Lower lobe of right lung (tissue), 2 donors: ENCODE data around the gene KCNQ5. TPM values are rescaled to one million over a fixed set of nuclear protein-coding genes. Genes with fewer than 3 reads are reported as not detected.

ENCODE experiments used
- ATAC-seq, 2 donors: fragments of 200-7000 bp; cut with Tn5 transposase; one replicate each; pipeline ENCODE4 v1.9.1; 2020 to 2022; ENCODE audit warnings: mild to moderate bottlenecking in 2 of 2, moderate library complexity in 2 of 2
- DNase-seq: peaks from one replicate; pipeline ENCODE4 v3.0.0-alpha.2; 2020
- H3K27ac ChIP-seq: fragments of 200-600 bp; one replicate; pipeline ENCODE4 v1.8.0; 2022
- H3K27me3 ChIP-seq: fragments of 200-600 bp; one replicate; pipeline ENCODE4 v1.8.0; 2022; ENCODE audit warnings: low read depth
- H3K36me3 ChIP-seq: fragments of 200-600 bp; one replicate; pipeline ENCODE4 v1.8.0; 2022; ENCODE audit warnings: mild to moderate bottlenecking
- H3K4me1 ChIP-seq: fragments of 200-600 bp; one replicate; pipeline ENCODE4 v1.8.0; 2022
- H3K4me3 ChIP-seq: fragments of 200-600 bp; one replicate; pipeline ENCODE4 v1.8.0; 2022; ENCODE audit warnings: mild to moderate bottlenecking
- H3K9me3 ChIP-seq: fragments of 200-600 bp; one replicate; pipeline ENCODE4 v1.8.0; 2022
- CTCF ChIP-seq: fragments of 200-600 bp; IDR thresholded peaks from one replicate; pipeline ENCODE4 v1.8.0; 2022; ENCODE audit warnings: antibody characterized with exemption, mild to moderate bottlenecking
- intact Hi-C: fragments of 100-400 bp; cut with DNase I; formaldehyde crosslinking; loops from one replicate; pipeline ENCODE4 v1.11.0; 2022
- total RNA-seq: library from RNA; stranded (reverse); fragmentation: NEBNext Ultra II Directional; extraction: Animal tissue kit (Norgen Biotek cat#: 25700); gene quantifications from one replicate; pipeline ENCODE4 v1.2.1, GENCODE V29; 2021
- donor health status: DM: no; HTN: yes; CAD: no; lungs with severe emphysema.

Gene KCNQ5
- total RNA-seq, 1 donor from 2014 or later, result 0.35 TPM

GRCh38 chr6:73030791-73031782, 409.2 kb downstream of the KCNQ5 start:
- intact Hi-C loops, result no loop called here
- Histone ChIP-seq H3K27me3 (no peaks in the 10 kb centered on the region), H3K4me3 (no peak overlapping the region), H3K36me3 (no peaks in the 10 kb centered on the region), H3K27ac (no peak overlapping the region), H3K4me1 (no peaks in the 10 kb centered on the region), H3K9me3 (no peaks in the 10 kb centered on the region)
- ATAC-seq (no peak), DNase-seq (no peak)
- no peak for TF ChIP-seq CTCF

DNA sequence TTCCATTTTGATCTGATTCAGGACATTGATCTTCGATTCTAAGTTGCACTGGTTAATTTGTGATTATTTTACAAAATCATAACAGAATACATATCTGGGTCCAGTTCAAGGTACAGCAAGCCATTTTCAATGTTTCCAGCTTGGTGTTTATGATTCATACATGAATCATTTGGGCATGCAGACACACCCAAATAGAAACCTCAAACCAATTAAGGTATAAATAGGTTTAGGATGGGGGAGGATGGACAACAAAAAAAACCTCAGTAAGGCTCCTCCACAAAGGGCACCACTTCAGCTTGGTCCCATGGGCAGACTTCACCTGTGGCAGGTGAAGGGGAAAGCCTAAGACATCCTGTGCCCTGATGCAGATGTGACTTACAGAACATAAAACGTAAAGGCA, 410.7 kb downstream of the KCNQ5 start:
- H3K4me3 ChIP-seq, result no peak overlapping the region
- no peaks in the 10 kb centered on the region for H3K9me3 ChIP-seq
- H3K27me3 ChIP-seq, result no peaks in the 10 kb centered on the region
- no peaks in the 10 kb centered on the region for H3K4me1 ChIP-seq
- ATAC-seq (no peak), DNase-seq (no peak)
- H3K27ac ChIP-seq, result no peak overlapping the region
- no peak for TF ChIP-seq CTCF
- intact Hi-C loops, result no loop called here
- no peaks in the 10 kb centered on the region for H3K36me3 ChIP-seq

DNA sequence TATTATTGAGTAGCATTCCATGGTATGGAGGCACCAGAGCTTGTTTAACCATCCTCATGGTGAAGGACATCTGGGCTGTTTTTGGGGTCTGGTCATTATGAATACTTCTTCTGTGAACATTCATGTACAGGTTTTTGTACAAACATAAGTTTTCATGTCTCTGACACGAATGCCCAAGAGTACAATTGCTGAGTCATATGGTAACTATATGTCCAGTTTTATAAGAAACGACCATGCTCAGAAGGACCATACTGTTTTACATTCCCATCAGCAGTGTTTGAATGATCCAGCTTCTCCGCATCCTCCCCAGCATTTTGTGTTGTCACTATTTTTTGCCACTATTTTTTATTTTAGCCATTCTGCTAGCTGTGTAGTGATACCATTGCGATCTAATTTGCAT, 414.8 kb downstream of the KCNQ5 start:
- Histone ChIP-seq H3K4me1 (no peaks in the 10 kb centered on the region), H3K36me3 (no peaks in the 10 kb centered on the region), H3K9me3 (no peaks in the 10 kb centered on the region), H3K4me3 (no peak overlapping the region), H3K27ac (no peak overlapping the region), H3K27me3 (no peaks in the 10 kb centered on the region)
- intact Hi-C loops, result no loop called here
- ATAC-seq (no peak), DNase-seq (no peak)
- no peak for TF ChIP-seq CTCF

DNA sequence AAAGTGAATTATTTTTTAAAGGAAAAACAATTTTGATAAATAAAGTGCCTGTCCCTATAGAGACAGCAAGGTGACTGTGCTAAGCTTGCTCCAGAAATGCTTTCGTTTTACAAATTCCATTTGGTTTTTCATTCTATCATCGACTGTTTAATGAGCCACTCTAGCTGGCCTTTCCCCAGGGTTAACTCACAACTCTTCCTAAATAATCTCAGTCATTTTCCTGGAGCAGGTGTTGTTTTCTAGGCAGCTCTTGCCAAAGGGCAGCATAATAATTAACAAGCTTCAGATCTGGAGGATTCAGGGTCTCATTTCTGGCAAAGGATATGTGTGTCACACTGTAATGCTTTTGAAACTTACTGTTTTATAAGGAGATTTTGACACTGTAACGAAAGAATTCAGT, 419.2 kb downstream of the KCNQ5 start:
- H3K9me3 ChIP-seq, result no peaks in the 10 kb centered on the region
- DNase-seq (no peak), ATAC-seq (no peak)
- no peak for TF ChIP-seq CTCF
- intact Hi-C loops, result no loop called here
- H3K27ac ChIP-seq, result no peak overlapping the region
- H3K4me1 ChIP-seq, result no peaks in the 10 kb centered on the region
- H3K36me3 ChIP-seq, result no peaks in the 10 kb centered on the region
- no peak overlapping the region for H3K4me3 ChIP-seq
- no peaks in the 10 kb centered on the region for H3K27me3 ChIP-seq

GRCh38 chr6:73042892-73043291, 421.0 kb downstream of the KCNQ5 start:
- Histone ChIP-seq H3K4me1 (no peaks in the 10 kb centered on the region), H3K27ac (no peak overlapping the region), H3K36me3 (no peaks in the 10 kb centered on the region), H3K4me3 (no peak overlapping the region), H3K9me3 (no peaks in the 10 kb centered on the region), H3K27me3 (no peaks in the 10 kb centered on the region)
- ATAC-seq (no peak), DNase-seq (no peak)
- intact Hi-C loops, result no loop called here
- no peak for TF ChIP-seq CTCF
